Hepatocyte (in vitro differentiated cells): ENCODE data around the gene TMEM109. TPM values are rescaled to one million over a fixed set of nuclear protein-coding genes. Genes with fewer than 3 reads are reported as not detected.

Experiments used
- DNase-seq: peaks from one replicate; pipeline ENCODE4 v3.0.0-alpha.2; 2016; ENCODE audit warnings: low spot score
- H2AFZ ChIP-seq: fragments of 200-600 bp; sonication (generic); 2 replicates; pipeline ENCODE4 v1.6.0; 2016; ENCODE audit warnings: antibody characterized with exemption, mild to moderate bottlenecking
- H3K27ac ChIP-seq: fragments of 200-600 bp; sonication (generic); 2 replicates; pipeline ENCODE4 v1.5.1; 2016; ENCODE audit warnings: mild to moderate bottlenecking
- H3K27me3 ChIP-seq: fragments of 200-600 bp; sonication (generic); 2 replicates; pipeline ENCODE4 v1.6.1; 2016
- H3K36me3 ChIP-seq: fragments of 200-600 bp; sonication (generic); replicated peaks from 2 replicates; pipeline ENCODE4 v1.5.1; 2016; ENCODE audit warnings: low read depth; ENCODE audit not compliant: insufficient read depth
- H3K4me1 ChIP-seq: fragments of 200-600 bp; sonication (generic); 2 replicates; pipeline ENCODE4 v1.5.1; 2016; ENCODE audit warnings: mild to moderate bottlenecking, moderate library complexity; ENCODE audit not compliant: insufficient read depth
- H3K4me2 ChIP-seq: fragments of 200-600 bp; sonication (generic); 2 replicates; pipeline ENCODE4 v1.6.0; 2016
- H3K4me3 ChIP-seq: fragments of 200-600 bp; sonication (generic); 2 replicates; pipeline ENCODE4 v1.5.1; 2016; ENCODE audit warnings: mild to moderate bottlenecking
- H3K79me2 ChIP-seq: fragments of 200-600 bp; sonication (generic); 2 replicates; pipeline ENCODE4 v1.6.0; 2017; ENCODE audit warnings: mild to moderate bottlenecking
- H3K9me2 ChIP-seq: fragments of 200-600 bp; sonication (generic); replicated peaks from 2 replicates; pipeline ENCODE4 v1.6.0; 2017; ENCODE audit warnings: mild to moderate bottlenecking; ENCODE audit not compliant: insufficient read depth
- H3K9me3 ChIP-seq: fragments of 200-600 bp; sonication (generic); 2 replicates; pipeline ENCODE4 v1.5.1; 2016; ENCODE audit warnings: low read depth, mild to moderate bottlenecking
- H4K20me1 ChIP-seq: fragments of 200-600 bp; sonication (generic); 2 replicates; pipeline ENCODE4 v1.6.0; 2016; ENCODE audit warnings: mild to moderate bottlenecking; ENCODE audit not compliant: insufficient read depth, poor library complexity, severe bottlenecking
- EZH2 ChIP-seq: fragments of 200-600 bp; sonication (generic); IDR thresholded peaks from 2 replicates; pipeline ENCODE4 v1.6.1; 2016; ENCODE audit warnings: antibody characterized with exemption, mild to moderate bottlenecking, borderline replicate concordance
- EZH2phosphoT487 ChIP-seq: fragments of 200-600 bp; sonication (generic); IDR thresholded peaks from one replicate; pipeline ENCODE4 v1.6.1; 2018; ENCODE audit warnings: antibody characterized with exemption, mild to moderate bottlenecking, low read depth, moderate library complexity; ENCODE audit not compliant: unreplicated experiment, severe bottlenecking
- WGBS: methylation state at CpG from one replicate; pipeline ENCODE4 v1.1.6; 2016; ENCODE audit warnings: low lambda C conversion rate; ENCODE audit errors: missing lambda C conversion rate; 5-methylcytosine and 5-hydroxymethylcytosine counted together
- polyA plus RNA-seq: library from polyadenylated mRNA; unstranded; fragments of >200 nt; fragmentation: Nextera tagmentation; extraction: Ambion mirVana; gene quantifications from 2 replicates; pipeline ENCODE4 v1.2.1, GENCODE V29; 2016
- total RNA-seq: library from RNA; depleted of rRNA; stranded (reverse); fragments of >200 nt; gene quantifications from 2 replicates; pipeline ENCODE4 v1.2.3, GENCODE V29; 2014
- TF ChIP-seq, protein P1 (sequence below): fragments of 200-600 bp; sonication (generic); IDR thresholded peaks from 2 replicates; pipeline ENCODE4 v1.5.1; 2016; ENCODE audit warnings: antibody characterized with exemption, mild to moderate bottlenecking; ENCODE audit not compliant: poor library complexity

The TMEM109 gene
- total and polyA plus RNA-seq, 2 experiments from 2014 or later = 30.0 to 86.9 TPM

DNA sequence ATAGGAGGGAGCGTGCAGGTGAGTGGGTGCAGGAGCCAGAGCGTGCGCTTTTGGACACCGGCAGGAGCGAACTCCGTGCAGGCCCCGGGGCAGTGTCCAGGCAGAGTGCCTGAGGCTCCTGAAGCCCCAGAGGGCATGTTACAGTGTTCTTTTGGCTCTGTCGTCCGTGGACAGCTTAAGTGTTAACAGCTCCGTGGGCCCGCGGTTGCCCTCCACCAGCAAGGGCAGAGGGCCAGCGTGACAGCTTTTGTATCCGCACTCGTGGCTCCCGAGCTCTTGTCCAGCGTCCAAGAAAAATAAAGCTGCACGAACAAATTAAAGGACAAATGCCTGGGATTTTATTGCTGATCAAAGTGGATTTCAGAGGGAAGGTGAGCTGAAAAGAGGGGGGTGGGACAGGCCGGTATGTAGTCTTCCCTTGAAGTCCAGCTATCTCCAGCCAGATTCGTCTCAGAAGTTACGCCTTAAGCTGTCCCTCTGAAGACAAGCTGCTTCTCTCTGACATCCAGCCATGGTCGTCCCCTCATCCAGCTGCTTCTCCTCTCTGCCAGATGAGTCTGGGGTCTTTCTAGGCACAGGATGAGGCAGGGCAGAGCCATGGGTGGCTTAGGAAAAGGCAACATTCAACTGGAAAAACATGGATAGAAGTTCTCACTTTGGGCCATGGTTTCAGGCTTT lies 968 bp upstream of the TMEM109 start:
- no peaks in the 10 kb centered on the region for H3K36me3 ChIP-seq
- no peak for DNase-seq
- H3K79me2 ChIP-seq = peaks cover 27% of the 10 kb centered on the region
- H3K4me1 ChIP-seq = peaks cover 7% of the 10 kb centered on the region
- H3K27me3 ChIP-seq = no peaks in the 10 kb centered on the region
- TF ChIP-seq, protein P1, sequence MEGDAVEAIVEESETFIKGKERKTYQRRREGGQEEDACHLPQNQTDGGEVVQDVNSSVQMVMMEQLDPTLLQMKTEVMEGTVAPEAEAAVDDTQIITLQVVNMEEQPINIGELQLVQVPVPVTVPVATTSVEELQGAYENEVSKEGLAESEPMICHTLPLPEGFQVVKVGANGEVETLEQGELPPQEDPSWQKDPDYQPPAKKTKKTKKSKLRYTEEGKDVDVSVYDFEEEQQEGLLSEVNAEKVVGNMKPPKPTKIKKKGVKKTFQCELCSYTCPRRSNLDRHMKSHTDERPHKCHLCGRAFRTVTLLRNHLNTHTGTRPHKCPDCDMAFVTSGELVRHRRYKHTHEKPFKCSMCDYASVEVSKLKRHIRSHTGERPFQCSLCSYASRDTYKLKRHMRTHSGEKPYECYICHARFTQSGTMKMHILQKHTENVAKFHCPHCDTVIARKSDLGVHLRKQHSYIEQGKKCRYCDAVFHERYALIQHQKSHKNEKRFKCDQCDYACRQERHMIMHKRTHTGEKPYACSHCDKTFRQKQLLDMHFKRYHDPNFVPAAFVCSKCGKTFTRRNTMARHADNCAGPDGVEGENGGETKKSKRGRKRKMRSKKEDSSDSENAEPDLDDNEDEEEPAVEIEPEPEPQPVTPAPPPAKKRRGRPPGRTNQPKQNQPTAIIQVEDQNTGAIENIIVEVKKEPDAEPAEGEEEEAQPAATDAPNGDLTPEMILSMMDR = no peak
- TF ChIP-seq EZH2phosphoT487 (no peak), EZH2 (no peak)
- peak overlapping the region; percentile 92 for H3K27ac ChIP-seq
- H3K9me2 ChIP-seq = no peaks in the 10 kb centered on the region
- peak overlapping the region; percentile 90 for H3K4me2 ChIP-seq
- peak overlapping the region; percentile 78 for H2AFZ ChIP-seq
- H3K9me3 ChIP-seq = no peaks in the 10 kb centered on the region
- H3K4me3 ChIP-seq = no peak overlapping the region
- 88% methylated on average over 22 of the region's 22 CpGs for WGBS
- H4K20me1 ChIP-seq = peaks cover 3% of the 10 kb centered on the region

DNA sequence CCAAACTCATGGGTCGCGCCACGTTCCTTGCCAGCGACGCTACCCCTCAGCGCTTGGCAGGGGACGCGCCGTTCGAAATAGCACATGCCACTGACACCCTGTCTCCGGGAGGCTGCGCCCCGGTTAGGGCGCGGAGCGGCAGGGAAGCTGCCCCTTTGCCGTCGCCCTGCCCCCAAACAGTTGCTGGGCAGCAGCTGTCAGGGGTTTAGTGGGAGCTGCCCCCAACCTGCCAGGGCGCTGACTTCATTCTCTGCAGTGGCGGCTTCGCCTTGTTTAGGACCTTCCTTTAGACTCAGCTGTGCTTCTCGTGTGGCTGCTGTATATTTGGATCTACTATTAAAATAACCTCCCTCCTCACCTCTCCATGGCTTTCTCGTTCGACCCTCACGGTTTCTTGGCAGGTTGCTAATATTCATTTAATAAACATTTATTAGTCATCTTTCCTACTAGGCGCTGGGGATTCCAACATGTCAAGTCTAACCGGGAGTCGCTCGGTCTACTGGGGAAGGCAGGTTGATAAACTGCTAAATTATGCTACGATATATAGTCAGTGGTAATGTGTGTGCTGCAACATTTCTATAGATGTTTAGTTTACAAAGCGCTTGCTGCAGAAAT lies 782 bp downstream of the TMEM109 start:
- Histone ChIP-seq H3K9me2 (no peaks in the 10 kb centered on the region), H2AFZ (peak overlapping the region; percentile 78), H3K79me2 (peaks cover 42% of the 10 kb centered on the region), H3K27ac (peak overlapping the region; percentile 92), H3K36me3 (no peaks in the 10 kb centered on the region), H3K27me3 (no peaks in the 10 kb centered on the region), H3K4me2 (peak overlapping the region; percentile 90), H3K9me3 (no peaks in the 10 kb centered on the region), H3K4me3 (peak overlapping the region; percentile 53), H3K4me1 (peaks cover 10% of the 10 kb centered on the region), H4K20me1 (peaks cover 3% of the 10 kb centered on the region)
- whole genome bisulfite sequencing = 2% methylated on average over 31 of the region's 31 CpGs
- DNase-seq = peak; percentile 48
- TF ChIP-seq, protein P1 = no peak
- TF ChIP-seq EZH2 (no peak), EZH2phosphoT487 (no peak)

DNA sequence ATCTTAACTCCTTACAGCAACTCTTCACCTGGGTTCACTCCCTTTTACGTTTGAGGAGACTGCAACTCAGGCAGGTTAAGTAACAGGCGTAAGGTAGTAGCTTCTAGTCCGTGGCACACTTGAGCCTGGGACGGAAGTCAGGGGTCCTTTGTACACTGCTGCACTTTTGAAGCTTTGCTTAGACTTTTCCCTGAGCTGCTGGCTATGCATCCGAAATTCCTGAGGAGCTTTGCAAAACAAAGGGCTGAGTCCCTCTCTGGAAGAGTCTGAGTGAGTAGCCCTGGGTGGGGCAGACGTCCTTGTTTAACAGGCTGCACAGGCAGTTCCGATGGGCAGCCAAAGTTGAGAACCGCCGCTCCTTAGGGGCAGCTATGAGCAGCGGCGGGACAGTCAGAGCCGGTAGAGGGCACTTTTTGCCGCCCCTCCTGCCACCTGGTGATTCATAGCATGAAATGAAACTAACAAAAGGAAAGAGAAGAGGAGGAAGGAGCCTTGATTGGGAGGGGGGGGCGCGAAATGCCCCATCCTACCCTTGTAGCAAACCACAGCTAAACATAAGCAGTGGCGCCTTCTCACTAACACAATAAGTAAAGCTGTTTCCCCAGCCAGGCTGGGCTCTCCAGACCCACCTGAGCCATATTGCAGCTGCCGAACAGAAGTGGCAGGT lies 1.4 kb downstream of the TMEM109 start:
- TF ChIP-seq, protein P1 = peak; percentile 42
- no peak for TF ChIP-seq EZH2
- Histone ChIP-seq H3K9me2 (no peaks in the 10 kb centered on the region), H4K20me1 (peaks cover 3% of the 10 kb centered on the region), H3K4me2 (peak overlapping the region; percentile 90), H3K9me3 (no peaks in the 10 kb centered on the region), H2AFZ (peak overlapping the region; percentile 78), H3K27ac (peak overlapping the region; percentile 92), H3K4me3 (peak overlapping the region; percentile 53), H3K27me3 (no peaks in the 10 kb centered on the region), H3K4me1 (peaks cover 10% of the 10 kb centered on the region), H3K79me2 (peaks cover 46% of the 10 kb centered on the region), H3K36me3 (no peaks in the 10 kb centered on the region)
- DNase-seq = peak; percentile 74
- WGBS = 7% methylated on average over 17 of the region's 17 CpGs
